A549 treated with Hydrocortisone at 1 μM for 4 hours (cell line): Measurements from ENCODE around the gene NOTCH3. TPM values are rescaled to one million over a fixed set of nuclear protein-coding genes. Genes with fewer than 3 reads are reported as not detected.

ENCODE experiments used
- total RNA-seq: library from RNA; stranded (reverse); fragments of 200-300 nt; extraction: Qiagen RNA extraction; gene quantifications from 5 replicates; pipeline ENCODE4 v1.2.3, GENCODE V29; 2022

Gene NOTCH3
- 13.6 to 18.2 TPM (median 16.4 TPM) in 5 replicates for total RNA-seq

DNA sequence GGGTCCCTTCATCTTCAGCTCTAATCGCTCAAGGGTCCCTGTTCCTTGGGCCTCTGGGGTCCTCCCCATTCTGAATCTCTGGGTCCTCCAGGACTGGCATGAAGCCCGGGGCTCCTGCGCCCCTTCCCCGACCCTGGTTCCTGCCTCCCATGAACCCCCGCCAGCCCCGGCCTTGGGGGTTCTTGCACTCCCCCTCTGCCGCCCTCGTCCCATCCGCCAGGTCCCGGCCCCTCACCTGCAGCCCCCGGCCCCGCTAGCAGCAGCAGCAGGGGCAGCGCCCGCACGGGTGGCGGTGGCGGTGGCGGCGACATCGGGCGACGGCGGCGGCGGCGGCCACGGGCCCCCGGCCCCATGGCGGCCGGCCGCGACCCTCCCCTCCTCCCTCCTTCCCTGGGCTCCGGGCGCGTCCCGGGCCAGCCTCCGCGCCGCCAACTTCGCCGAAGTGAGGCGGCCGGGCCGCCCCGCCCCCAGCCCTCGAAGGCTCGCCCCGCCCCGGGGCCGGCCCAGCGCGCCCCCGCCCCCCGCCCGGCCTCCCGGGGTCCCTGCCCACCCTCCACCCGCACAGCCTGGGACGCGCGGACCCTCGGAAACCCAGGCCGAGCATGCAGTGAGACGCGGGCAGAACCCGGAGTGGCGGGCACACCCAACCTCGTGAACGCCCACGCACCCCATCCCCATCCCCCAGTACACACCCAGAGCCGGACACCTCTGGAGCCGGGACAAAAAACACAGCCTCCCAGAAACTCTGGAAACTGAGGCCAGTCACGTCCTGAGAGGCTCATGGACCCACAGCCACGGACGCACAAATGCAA lies at the start of gene NOTCH3:
TSS of gene NOTCH3 (minus strand) at position 443 of the 812 bp plus-strand sequence. CDS start at position 353, 90 bp downstream.

Other genes starting within 250 kb of the NOTCH3 start
- gene SLC1A6, start 221.1 kb downstream of the NOTCH3 start, total RNA-seq = not detected in 5 replicates
- gene CASP14, start 151.5 kb downstream of the NOTCH3 start, total RNA-seq = not detected in 5 replicates
- gene OR1I1, start 118.8 kb downstream of the NOTCH3 start, total RNA-seq = not detected in 5 replicates
- 16.4 to 20.2 TPM (median 17.3 TPM) in 5 replicates for gene SYDE1, start 93.6 kb downstream of the NOTCH3 start, total RNA-seq
- gene EPHX3, start 31.5 kb upstream of the NOTCH3 start, total RNA-seq = 0.07 to 0.09 TPM (median 0.09 TPM) in 3 of 5 replicates, not detected in the others
- 23.4 to 27.2 TPM (median 26.3 TPM) in 5 replicates for gene BRD4, start 131.5 kb upstream of the NOTCH3 start, total RNA-seq
- 16.2 to 17.0 TPM (median 16.7 TPM) in 5 replicates for gene AKAP8, start 178.8 kb upstream of the NOTCH3 start, total RNA-seq
- gene AKAP8L, start 218.0 kb upstream of the NOTCH3 start, total RNA-seq = 33.3 to 43.6 TPM (median 36.6 TPM) in 5 replicates
- 17.3 to 23.1 TPM (median 22.0 TPM) in 5 replicates for gene WIZ, start 249.0 kb upstream of the NOTCH3 start, total RNA-seq